Heart left ventricle (tissue), 16 donors: Measurements from ENCODE around the gene NLK. TPM values are rescaled to one million over a fixed set of nuclear protein-coding genes. Genes with fewer than 3 reads are reported as not detected.
A peak's percentile ranks its signal among the peaks of the same experiment; 100 is the strongest.

Experiments
- ATAC-seq, 4 donors: fragments of 200-7000 bp; cut with Tn5 transposase; one replicate each; pipeline ENCODE4 v1.9.1; 2020 to 2022; ENCODE audit warnings: moderate library complexity in 4 of 4, mild to moderate bottlenecking in 3 of 4, moderate number of reproducible peaks in 1 of 4
- DNase-seq, 5 donors: peaks; one replicate each; pipeline ENCODE4 v3.0.0-alpha.2; 2020
- H3K27ac ChIP-seq, 12 donors: fragments of 200-600 bp; sonication (generic) in 4 of 12; one replicate each; pipeline versions ENCODE4 v1.5.0 to v1.8.0; 2016 to 2022; ENCODE audit warnings: mild to moderate bottlenecking in 2 of 12
- H3K27me3 ChIP-seq, 9 donors: fragments of 200-600 bp; sonication (generic) in 2 of 9; one replicate each; pipeline versions ENCODE4 v1.5.1 to v1.8.0; 2016 to 2022; ENCODE audit warnings: mild to moderate bottlenecking in 3 of 9
- H3K36me3 ChIP-seq, 9 donors: fragments of 200-600 bp; sonication (generic) in 2 of 9; one replicate each; pipeline versions ENCODE4 v1.5.0 to v1.8.0; 2018 to 2022; ENCODE audit warnings: mild to moderate bottlenecking in 2 of 9
- H3K4me1 ChIP-seq, 12 donors: fragments of 200-600 bp; sonication (generic) in 4 of 12; one replicate each; pipeline versions ENCODE4 v1.5.0 to v1.8.0; 2016 to 2022; ENCODE audit warnings: mild to moderate bottlenecking in 3 of 12
- H3K4me3 ChIP-seq, 12 donors: fragments of 200-600 bp; sonication (generic) in 4 of 12; one replicate each; pipeline versions ENCODE4 v1.5.0 to v1.8.0; 2017 to 2022; ENCODE audit warnings: mild to moderate bottlenecking in 9 of 12, moderate library complexity in 4 of 12
- H3K9me3 ChIP-seq, 12 donors: fragments of 200-600 bp; sonication (generic) in 4 of 12; one replicate each; pipeline versions ENCODE4 v1.5.0 to v1.8.0; 2016 to 2022; ENCODE audit warnings: mild to moderate bottlenecking in 1 of 12
- CTCF ChIP-seq, 12 donors: fragments of 200-600 bp; sonication (generic) in 4 of 12; IDR thresholded peaks; one replicate each; pipeline versions ENCODE4 v1.5.0 to v1.8.0; 2018 to 2022; ENCODE audit warnings: antibody characterized with exemption in 12 of 12, mild to moderate bottlenecking in 5 of 12
- POLR2A ChIP-seq, 2 donors: fragments of 450-650 bp; IDR thresholded peaks; one replicate each; pipeline ENCODE4 v1.6.1; 2017; ENCODE audit warnings: antibody characterized with exemption in 2 of 2, mild to moderate bottlenecking in 2 of 2, moderate library complexity in 2 of 2
- WGBS, 4 donors: extraction: QIAGEN DNeasy Blood & Tissue Kit in 2 of 4; methylation state at CpG; one replicate each; pipeline versions ENCODE4 v1.1.5 to v1.1.7; 2013 to 2018; 5-methylcytosine and 5-hydroxymethylcytosine counted together
- intact Hi-C, 10 donors: fragments of 100-400 bp; cut with DNase I; formaldehyde crosslinking; loops; one replicate each; pipeline versions ENCODE4 v1.11.1 to v1.14.2; 2022
- polyA plus RNA-seq, 2 donors: library from polyadenylated mRNA; stranded (reverse); fragments of 200-250 nt; gene quantifications; one replicate each; pipeline ENCODE4 v1.2.3, GENCODE V29; 2013
- total RNA-seq, 9 donors: library from RNA; depleted of rRNA in 2 of 9; stranded (reverse); fragments of >200 nt in 2 of 9; fragmentation: NEBNext Ultra II Directional in 3 of 9; extraction: Animal tissue kit (Norgen Biotek cat#: 25700) in 3 of 9; gene quantifications; one replicate each; pipeline versions ENCODE4 v1.1.0 to v1.2.4, GENCODE V29; 2016 to 2023
- donor health status: ischemic (EF 13 %, LVEDD 7.1; RV severe dilation, severe dysfunction).
- donor health status: healthy with polysubstance abuse.
- donor health status: DM: no; HTN: yes; CAD: no.
- donor health status: DM: no; HTN: no; CAD: no.
- donor health status: ischemic (EF 25% LVEDD 6.9; RV normal size, moderate dysfunction).
- donor health status: ischemic (EF 25% LVEDD 5.7; RV mildly dilated, moderate dysfunction).
- donor health status: healthy.
- donor health status: DM: yes; HTN: yes; CAD: no.
- donor health status: ischemic (EF 35%, LVEDD 5.7; RV mildly dilated, moderate dysfunction).
- donor health status: nonischemic (EF 11% LVEDD 7.7; RV severe dilation, severe dysfunction).
- donor health status: DM: yes; HTN: yes; CAD: no.
- donor health status: PGD.
- donor health status: ischemic (EF 29% LVEDD 5.4; RV normal size, mild dysfunction).
- donor health status: nonischemic (EF 23%, LVEDD 6.1; RV moderate dilation, normal function).

NLK gene
- total and polyA plus RNA-seq, 11 donors: 8.1 to 29.1 (median 20.0) TPM

GRCh38 chr17:28131599-28131998 is 89.1 kb downstream of the NLK start:
- TF ChIP-seq POLR2A (IDR thresholded peaks at IDR 0.05): no peak
- no peak for TF ChIP-seq CTCF (IDR thresholded peaks at IDR 0.05)
- Histone ChIP-seq H3K36me3 (peaks cover 0 to 43% (median 14%) of the 10 kb centered on the region in 9 donors), H3K9me3 (no peaks in the 10 kb centered on the region), H3K4me1 (peaks cover 0 to 5% (median 0%) of the 10 kb centered on the region in 12 donors), H3K27me3 (no peaks in the 10 kb centered on the region), H3K4me3 (no peak overlapping the region), H3K27ac (no peak overlapping the region)
- intact Hi-C loops: no loop called here
- 76 to 85% (median 81%) methylated on average over 4 of the region's 4 CpGs for WGBS, 4 donors
- ATAC-seq: no peak
- DNase-seq: no peak

GRCh38 chr17:28133562-28133970 is 91.1 kb downstream of the NLK start:
- Histone ChIP-seq H3K4me3 (no peak overlapping the region), H3K36me3 (peaks cover 0 to 36% (median 8%) of the 10 kb centered on the region in 9 donors), H3K4me1 (peaks cover 0 to 5% (median 0%) of the 10 kb centered on the region in 12 donors), H3K27me3 (no peaks in the 10 kb centered on the region), H3K9me3 (no peaks in the 10 kb centered on the region), H3K27ac (peak overlapping the region in 1 of 12 donors; percentile 13)
- ATAC-seq (peak in 2 of 4 donors; percentile 28 to 62), DNase-seq (no peak)
- intact Hi-C loops: no loop called here
- no peak for TF ChIP-seq CTCF (IDR thresholded peaks at IDR 0.05)

- Histone ChIP-seq H3K27me3 (no peaks in the 10 kb centered on the region), H3K4me3 (no peak overlapping the region), H3K9me3 (no peaks in the 10 kb centered on the region), H3K27ac (no peak overlapping the region), H3K36me3 (peaks cover 0 to 46% (median 8%) of the 10 kb centered on the region in 9 donors), H3K4me1 (peaks cover 0 to 5% (median 0%) of the 10 kb centered on the region in 12 donors)
- TF ChIP-seq POLR2A (IDR thresholded peaks at IDR 0.05) (no peak), CTCF (IDR thresholded peaks at IDR 0.05) (no peak)
- 98% methylated on average over 3 of the region's 3 CpGs for WGBS, 4 donors
- intact Hi-C loops: no loop called here
- no peak for ATAC-seq
- no peak for DNase-seq
These were observed 94.4 kb downstream of the NLK start for GRCh38 chr17:28136923-28137322.

GRCh38 chr17:28139822-28140221 is 97.3 kb downstream of the NLK start:
- H3K4me3 ChIP-seq: no peak overlapping the region
- 67 to 75% (median 71%) methylated on average over 1 of the region's 1 CpG for WGBS, 4 donors
- H3K9me3 ChIP-seq: no peaks in the 10 kb centered on the region
- intact Hi-C loops: loop anchor here in 3 of 10 donors (10.0 kb wide), 3 partner anchors 95 to 335 kb away; partner anchors contain the start of genes LYRM9 (in 1 of the 3), NLK (in 1 of the 3) and NOS2 (in 1 of the 3)
- H3K27me3 ChIP-seq: no peaks in the 10 kb centered on the region
- DNase-seq: no peak
- ATAC-seq: no peak
- peaks cover 0 to 5% (median 0%) of the 10 kb centered on the region in 12 donors for H3K4me1 ChIP-seq
- TF ChIP-seq CTCF (IDR thresholded peaks at IDR 0.05) (no peak), POLR2A (IDR thresholded peaks at IDR 0.05) (no peak)
- H3K27ac ChIP-seq: no peak overlapping the region
- peaks cover 0 to 43% (median 4%) of the 10 kb centered on the region in 9 donors for H3K36me3 ChIP-seq
